SU-DHL-6 (cell line): Measurements from ENCODE around the gene PLEKHJ1.
"Not testable (repeated sequence)": the region's sequence is repeated elsewhere in the genome, so short reads cannot be mapped to it uniquely, and the experiment has no call there.

Experiments
- H2AFZ ChIP-seq: fragments of 200-600 bp; sonication (generic); 2 replicates; pipeline ENCODE4 v1.6.1; 2014; ENCODE audit warnings: low read depth, mild to moderate bottlenecking, moderate library complexity, mixed read lengths, antibody characterized with exemption, low read length; ENCODE audit not compliant: severe bottlenecking
- H3F3A ChIP-seq: fragments of 200-600 bp; shearing (Covaris generic); 2 replicates; pipeline ENCODE4 v1.6.0; 2016; ENCODE audit warnings: antibody characterized with exemption, mild to moderate bottlenecking; ENCODE audit not compliant: insufficient read depth
- H3K27ac ChIP-seq: fragments of 200-600 bp; sonication (generic); 2 replicates; pipeline ENCODE4 v1.5.1; 2016; ENCODE audit warnings: low read depth, mild to moderate bottlenecking, low read length, moderate library complexity, mixed read lengths
- H3K27me3 ChIP-seq: fragments of 200-600 bp; sonication (generic), shearing (Covaris generic); 2 replicates; pipeline ENCODE4 v1.6.0; 2014; ENCODE audit warnings: mild to moderate bottlenecking, low read length
- H3K36me3 ChIP-seq: fragments of 200-600 bp; sonication (generic); 2 replicates; pipeline ENCODE4 v1.6.1; 2014; ENCODE audit warnings: mild to moderate bottlenecking, low read length, mixed read lengths
- H3K4me2 ChIP-seq: fragments of 300-600, 200-600 bp; shearing (Covaris generic), sonication (generic); 2 replicates; pipeline ENCODE4 v1.6.0; 2014; ENCODE audit warnings: low read length, low read depth, mild to moderate bottlenecking; ENCODE audit not compliant: poor library complexity, severe bottlenecking
- H3K4me3 ChIP-seq: fragments of 200-600 bp; sonication (generic); 2 replicates; pipeline ENCODE4 v1.5.1; 2014; ENCODE audit warnings: antibody characterized with exemption, low read length, mild to moderate bottlenecking, mixed read lengths; ENCODE audit not compliant: insufficient read depth, poor library complexity, severe bottlenecking
- H3K79me2 ChIP-seq: fragments of 200-600 bp; sonication (generic); 2 replicates; pipeline ENCODE4 v1.6.1; 2014; ENCODE audit warnings: mild to moderate bottlenecking, low read length, moderate library complexity; ENCODE audit not compliant: insufficient read depth
- H3K9ac ChIP-seq: fragments of 200-600 bp; sonication (generic); 2 replicates; pipeline ENCODE4 v1.7.0; 2014; ENCODE audit warnings: mild to moderate bottlenecking, low read length
- H3K9me2 ChIP-seq: fragments of 200-600 bp; sonication (generic); replicated peaks from 2 replicates; pipeline ENCODE4 v1.6.1; 2014; ENCODE audit warnings: low read length; ENCODE audit not compliant: insufficient read depth
- H3K9me3 ChIP-seq: fragments of 200-600 bp; sonication (generic); 2 replicates; pipeline ENCODE4 v1.6.1; 2014; ENCODE audit warnings: low read length, mixed read lengths; ENCODE audit not compliant: insufficient read depth
- H4K20me1 ChIP-seq: fragments of 200-600 bp; sonication (generic); 2 replicates; pipeline ENCODE4 v1.6.1; 2014; ENCODE audit warnings: low read depth, mild to moderate bottlenecking, antibody characterized with exemption, low read length, moderate library complexity, mixed read lengths
- EZH2phosphoT487 ChIP-seq: fragments of 200-600 bp; sonication (generic), shearing (Covaris generic); conservative IDR thresholded peaks from 2 replicates; pipeline ENCODE4 v1.6.1; 2018; ENCODE audit warnings: mild to moderate bottlenecking, antibody characterized with exemption, low read length, moderate library complexity, mixed read lengths
- TF ChIP-seq, protein P1 (sequence below): fragments of 200-600 bp; sonication (generic); IDR thresholded peaks from one replicate; pipeline ENCODE4 v1.5.1; 2017; ENCODE audit warnings: antibody characterized with exemption, mild to moderate bottlenecking, low read length, moderate library complexity; ENCODE audit not compliant: insufficient read depth, poor library complexity, severe bottlenecking

PLEKHJ1 gene

GRCh38 chr19:2201473-2202148, 34.5 kb downstream of the PLEKHJ1 start:
- peaks cover 14% of the 10 kb centered on the region; the same call in 1 of the 2 replicates for H3K79me2 ChIP-seq

DNA sequence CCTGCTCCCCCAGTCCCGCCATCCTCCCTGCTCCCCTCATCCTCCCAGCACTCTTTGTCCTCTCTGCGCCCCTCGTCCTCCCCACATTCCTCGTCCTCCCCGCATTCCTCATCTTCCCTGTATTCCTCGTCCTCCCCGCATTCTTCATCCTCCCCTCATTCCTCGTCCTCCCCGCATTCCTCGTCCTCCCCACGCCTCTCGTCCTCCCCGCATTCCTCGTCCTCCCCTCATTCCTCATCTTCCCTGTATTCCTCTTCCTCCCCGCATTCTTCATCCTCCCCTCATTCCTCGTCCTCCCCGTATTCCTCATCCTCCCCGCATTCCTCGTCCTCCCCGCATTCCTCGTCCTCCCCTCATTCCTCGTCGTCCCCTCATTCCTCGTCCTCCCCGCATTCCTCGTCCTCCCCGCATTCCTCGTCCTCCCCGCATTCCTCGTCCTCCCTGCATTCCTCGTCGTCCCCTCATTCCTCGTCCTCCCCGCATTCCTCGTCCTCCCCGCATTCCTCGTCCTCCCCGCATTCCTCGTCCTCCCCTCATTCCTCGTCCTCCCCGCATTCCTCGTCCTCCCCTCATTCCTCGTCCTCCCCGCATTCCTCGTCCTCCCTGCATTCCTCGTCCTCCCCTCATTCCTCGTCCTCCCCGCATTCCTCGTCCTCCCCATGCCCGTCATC, 35.4 kb downstream of the PLEKHJ1 start:
- peaks cover 14% of the 10 kb centered on the region; the same call in 1 of the 2 replicates for H3K79me2 ChIP-seq
- H2AFZ ChIP-seq, H3K27me3 ChIP-seq: not testable (repeated sequence)

More at GRCh38 chr19:2201473-2202148, 34.5 kb downstream of the PLEKHJ1 start:
- Histone ChIP-seq H3K36me3 (no peaks in the 10 kb centered on the region), H2AFZ (no peak overlapping the region), H3K4me2 (no peak overlapping the region), H3K9me3 (no peaks in the 10 kb centered on the region), H3K9me2 (no peaks in the 10 kb centered on the region), H3K9ac (no peak overlapping the region), H3F3A (no peaks in the 10 kb centered on the region), H4K20me1 (no peaks in the 10 kb centered on the region), H3K27me3 (no peaks in the 10 kb centered on the region), H3K27ac (no peak overlapping the region), H3K4me3 (no peak overlapping the region)
- no peak for TF ChIP-seq EZH2phosphoT487
- TF ChIP-seq, protein P1, sequence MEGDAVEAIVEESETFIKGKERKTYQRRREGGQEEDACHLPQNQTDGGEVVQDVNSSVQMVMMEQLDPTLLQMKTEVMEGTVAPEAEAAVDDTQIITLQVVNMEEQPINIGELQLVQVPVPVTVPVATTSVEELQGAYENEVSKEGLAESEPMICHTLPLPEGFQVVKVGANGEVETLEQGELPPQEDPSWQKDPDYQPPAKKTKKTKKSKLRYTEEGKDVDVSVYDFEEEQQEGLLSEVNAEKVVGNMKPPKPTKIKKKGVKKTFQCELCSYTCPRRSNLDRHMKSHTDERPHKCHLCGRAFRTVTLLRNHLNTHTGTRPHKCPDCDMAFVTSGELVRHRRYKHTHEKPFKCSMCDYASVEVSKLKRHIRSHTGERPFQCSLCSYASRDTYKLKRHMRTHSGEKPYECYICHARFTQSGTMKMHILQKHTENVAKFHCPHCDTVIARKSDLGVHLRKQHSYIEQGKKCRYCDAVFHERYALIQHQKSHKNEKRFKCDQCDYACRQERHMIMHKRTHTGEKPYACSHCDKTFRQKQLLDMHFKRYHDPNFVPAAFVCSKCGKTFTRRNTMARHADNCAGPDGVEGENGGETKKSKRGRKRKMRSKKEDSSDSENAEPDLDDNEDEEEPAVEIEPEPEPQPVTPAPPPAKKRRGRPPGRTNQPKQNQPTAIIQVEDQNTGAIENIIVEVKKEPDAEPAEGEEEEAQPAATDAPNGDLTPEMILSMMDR: no peak

DNA sequence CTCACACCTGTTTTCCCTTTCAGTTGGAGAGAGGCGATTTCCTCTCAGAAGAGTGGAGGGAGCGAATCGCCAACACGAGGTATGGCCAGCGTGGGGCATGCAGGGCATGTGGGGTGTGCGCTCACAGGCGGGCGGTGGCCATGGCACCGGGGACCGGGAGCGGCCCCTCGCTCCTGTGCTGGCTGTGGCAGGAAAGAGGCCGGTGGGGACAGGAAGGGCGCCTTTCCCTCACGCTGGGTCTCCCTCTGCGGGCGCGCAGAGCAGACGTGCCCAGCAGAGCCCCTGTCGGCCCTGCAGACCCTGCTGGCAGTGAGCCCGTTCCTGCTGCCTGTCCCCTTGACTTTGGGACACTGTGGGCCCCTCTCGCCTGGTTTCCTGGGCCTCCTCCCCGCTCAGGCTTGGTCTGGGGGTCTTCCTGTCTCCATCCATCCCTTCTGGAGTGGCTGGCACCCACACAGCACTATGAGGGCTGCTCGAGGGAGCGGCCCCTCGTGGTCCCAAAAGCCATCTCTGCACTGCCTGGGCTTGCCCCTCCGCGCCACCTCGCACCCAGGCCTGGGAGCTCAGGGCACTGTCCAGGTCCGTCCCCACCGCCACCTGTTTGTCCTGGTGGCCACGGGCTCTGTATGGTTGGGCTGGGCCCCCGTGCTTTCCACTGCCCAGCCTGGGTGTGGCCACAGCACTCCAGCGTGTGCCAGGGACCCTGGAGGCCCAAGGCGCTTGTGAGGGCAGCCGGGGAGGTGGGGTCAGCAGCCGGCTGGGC, 36.1 kb downstream of the PLEKHJ1 start:
- Histone ChIP-seq H3K4me3 (no peak overlapping the region), H3K4me2 (no peak overlapping the region), H3K9me2 (no peaks in the 10 kb centered on the region), H3K27me3 (no peaks in the 10 kb centered on the region), H3K36me3 (no peaks in the 10 kb centered on the region), H3K9me3 (no peaks in the 10 kb centered on the region), H3K79me2 (peaks cover 20% of the 10 kb centered on the region; the same call in 1 of the 2 replicates), H4K20me1 (no peaks in the 10 kb centered on the region), H2AFZ (no peak overlapping the region), H3K9ac (no peak overlapping the region), H3F3A (no peaks in the 10 kb centered on the region), H3K27ac (no peak overlapping the region)
- no peak for TF ChIP-seq EZH2phosphoT487
- TF ChIP-seq, protein P1: no peak

More for the DNA sequence above, 35.4 kb downstream of the PLEKHJ1 start:
- H3K36me3 ChIP-seq, H4K20me1 ChIP-seq, H3K9me3 ChIP-seq, H3K9ac ChIP-seq, H3K9me2 ChIP-seq, H3K4me2 ChIP-seq, H3K4me3 ChIP-seq, H3F3A ChIP-seq, H3K27ac ChIP-seq: not testable (repeated sequence)
